Measurements from ENCODE around the gene MED27. TPM values are rescaled to one million over a fixed set of nuclear protein-coding genes. Genes with fewer than 3 reads are reported as not detected.

Gene MED27
- total RNA-seq (2022; extraction: Qiagen RNA extraction) = 31.2 to 35.5 TPM (median 33.2 TPM) in 5 replicates

DNA sequence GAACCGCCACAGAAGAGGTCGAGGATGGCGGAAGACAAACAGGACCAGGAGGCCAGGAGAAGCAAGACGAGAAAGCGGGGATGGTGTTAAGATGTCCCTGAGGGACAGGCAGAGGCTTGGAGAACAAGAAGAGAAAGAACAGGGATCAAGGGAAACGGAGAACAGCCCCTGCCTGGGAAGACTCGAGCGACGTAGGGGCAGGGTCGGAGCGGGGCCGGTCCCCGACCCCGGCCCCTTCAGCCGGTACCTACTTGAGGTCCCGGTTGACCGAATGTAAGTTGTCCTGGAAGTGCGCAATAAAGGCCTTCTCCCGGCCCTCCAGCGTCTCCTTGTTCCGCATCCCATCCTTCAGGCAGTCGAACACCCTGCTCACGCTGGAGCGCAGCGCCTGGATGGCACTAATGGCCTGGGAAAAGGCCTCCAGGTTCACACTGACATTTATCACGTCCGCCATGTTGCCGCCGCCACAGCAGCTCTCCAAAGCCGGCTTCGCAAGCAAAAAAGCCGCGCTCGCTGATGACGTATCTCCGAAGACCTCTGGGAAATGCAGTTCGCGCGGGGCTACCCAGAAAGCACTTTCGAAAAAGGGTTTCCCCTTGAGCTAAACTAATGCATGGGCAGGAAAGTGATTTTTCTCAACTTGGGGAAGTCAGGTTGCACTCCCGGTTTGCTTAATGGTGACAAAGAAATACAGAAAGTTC, at the start of gene MED27:
MED27 (minus strand) TSS at position 477 of the 701 bp plus-strand sequence; CDS start at position 454, 23 bp downstream.

Other genes starting within 250 kb of the MED27 start
- 0.83 to 2.2 TPM (median 1.4 TPM) in 5 replicates for gene NTNG2, start 82.2 kb upstream of the MED27 start, total RNA-seq (2022; extraction: Qiagen RNA extraction)